ENCODE results near the gene PARN.
"Not testable (repeated sequence)": the region's sequence is repeated elsewhere in the genome, so short reads cannot be mapped to it uniquely, and the experiment has no call there.

The PARN gene

DNA sequence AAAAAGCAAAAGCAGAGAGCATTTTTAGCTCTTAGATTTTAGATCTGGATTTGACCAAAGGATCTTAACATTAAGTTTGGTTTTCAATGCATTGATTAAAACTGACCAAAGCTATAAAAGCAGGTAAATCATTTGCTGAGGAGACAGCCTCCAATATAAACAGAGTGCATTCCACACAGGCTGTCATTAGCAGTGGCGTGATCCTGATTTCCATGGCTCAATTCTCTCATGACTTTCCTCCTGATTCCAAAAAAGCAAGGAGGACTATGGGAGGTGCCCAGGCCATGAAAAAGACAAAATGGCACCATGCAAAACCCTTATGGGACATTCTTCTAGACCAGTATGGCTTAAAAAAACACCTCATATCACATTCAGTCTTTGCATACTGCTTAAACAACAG lies 53.5 kb downstream of the PARN start:
- H3K27ac ChIP-seq, result no peak overlapping the region
- no peak overlapping the region for H3K4me3 ChIP-seq (ENCODE audit: low read depth, low read length)
- H3K4me1 ChIP-seq, result no peaks in the 10 kb centered on the region
- TF ChIP-seq, protein P1, sequence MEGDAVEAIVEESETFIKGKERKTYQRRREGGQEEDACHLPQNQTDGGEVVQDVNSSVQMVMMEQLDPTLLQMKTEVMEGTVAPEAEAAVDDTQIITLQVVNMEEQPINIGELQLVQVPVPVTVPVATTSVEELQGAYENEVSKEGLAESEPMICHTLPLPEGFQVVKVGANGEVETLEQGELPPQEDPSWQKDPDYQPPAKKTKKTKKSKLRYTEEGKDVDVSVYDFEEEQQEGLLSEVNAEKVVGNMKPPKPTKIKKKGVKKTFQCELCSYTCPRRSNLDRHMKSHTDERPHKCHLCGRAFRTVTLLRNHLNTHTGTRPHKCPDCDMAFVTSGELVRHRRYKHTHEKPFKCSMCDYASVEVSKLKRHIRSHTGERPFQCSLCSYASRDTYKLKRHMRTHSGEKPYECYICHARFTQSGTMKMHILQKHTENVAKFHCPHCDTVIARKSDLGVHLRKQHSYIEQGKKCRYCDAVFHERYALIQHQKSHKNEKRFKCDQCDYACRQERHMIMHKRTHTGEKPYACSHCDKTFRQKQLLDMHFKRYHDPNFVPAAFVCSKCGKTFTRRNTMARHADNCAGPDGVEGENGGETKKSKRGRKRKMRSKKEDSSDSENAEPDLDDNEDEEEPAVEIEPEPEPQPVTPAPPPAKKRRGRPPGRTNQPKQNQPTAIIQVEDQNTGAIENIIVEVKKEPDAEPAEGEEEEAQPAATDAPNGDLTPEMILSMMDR (IDR thresholded peaks at IDR 0.05), result no peak
- H3K36me3 ChIP-seq (ENCODE audit: control insufficient read depth, insufficient read depth, low read length), result no peaks in the 10 kb centered on the region
- no peaks in the 10 kb centered on the region for H3K27me3 ChIP-seq (ENCODE audit: control insufficient read depth, insufficient read depth, low read length)
- H3K9me3 ChIP-seq (ENCODE audit: control insufficient read depth, low read length), result no peaks in the 10 kb centered on the region
- no peak overlapping the region for H3K9ac ChIP-seq
- H3K4me2 ChIP-seq (ENCODE audit: low read length), result no peak overlapping the region
- H2AFZ ChIP-seq, result no peak overlapping the region
- no peaks in the 10 kb centered on the region for H3K79me2 ChIP-seq

DNA sequence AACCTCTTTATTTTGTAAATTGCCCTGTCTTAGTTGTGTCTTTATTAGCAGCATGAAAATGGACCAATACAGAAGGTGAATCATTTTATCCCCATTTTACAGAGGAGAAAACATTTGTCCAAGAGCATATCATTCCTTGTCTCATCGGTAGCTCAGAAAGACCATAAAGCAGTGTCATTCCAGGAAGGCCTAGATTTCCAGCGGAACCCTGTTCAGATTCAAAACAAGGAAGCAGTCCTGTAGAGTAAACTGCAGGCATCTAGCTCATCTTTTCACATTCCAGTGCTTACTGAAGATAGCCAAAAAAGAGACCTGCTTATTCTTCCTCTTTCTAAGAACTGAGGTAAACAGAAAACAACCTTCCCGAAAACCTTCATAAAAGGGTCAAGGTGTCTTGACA lies 54.0 kb downstream of the PARN start:
- H3K27ac ChIP-seq, result no peak overlapping the region
- TF ChIP-seq, protein P1 (IDR thresholded peaks at IDR 0.05), result no peak
- H3K36me3 ChIP-seq (ENCODE audit: control insufficient read depth, insufficient read depth, low read length), result no peaks in the 10 kb centered on the region

DNA sequence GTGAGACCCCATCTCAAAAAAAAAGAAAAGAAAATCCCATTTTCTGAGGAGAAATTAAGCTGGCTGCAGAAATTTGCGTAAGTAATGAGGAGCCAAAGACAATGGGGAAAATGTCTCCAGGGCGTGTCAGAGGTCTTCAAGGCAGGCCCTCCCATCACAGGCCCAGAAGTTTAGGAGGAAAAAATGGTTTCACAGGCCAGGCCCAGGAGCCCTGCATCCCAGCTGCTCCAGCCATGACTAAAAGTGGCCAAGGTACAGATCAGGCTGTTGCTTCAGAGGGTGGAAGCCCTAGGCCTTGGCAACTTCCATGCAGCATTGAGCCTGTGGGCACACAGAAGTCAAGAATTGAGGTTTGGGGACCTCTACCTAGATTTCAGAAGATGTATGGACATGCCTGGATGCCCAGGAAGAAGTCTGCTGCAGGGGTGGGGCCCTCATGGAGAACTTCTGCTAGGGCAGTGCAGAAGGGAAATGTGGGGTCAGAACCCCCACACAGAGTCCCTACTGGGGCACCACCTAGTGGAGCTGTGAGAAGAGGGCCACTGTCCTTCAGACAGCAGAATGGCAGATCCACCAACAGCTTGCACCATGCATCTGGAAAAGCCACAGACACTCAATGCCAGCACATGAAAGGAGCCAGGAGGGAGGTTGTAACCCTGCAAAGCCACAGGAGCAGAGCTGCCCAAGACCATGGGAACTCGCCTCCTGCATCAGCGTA lies 55.2 kb downstream of the PARN start:
- not testable (repeated sequence) for H3K36me3 ChIP-seq (ENCODE audit: control insufficient read depth, insufficient read depth, low read length); H3K79me2 ChIP-seq; H3K9ac ChIP-seq; H3K27me3 ChIP-seq (ENCODE audit: control insufficient read depth, insufficient read depth, low read length); H2AFZ ChIP-seq; H3K4me3 ChIP-seq (ENCODE audit: low read depth, low read length); H3K27ac ChIP-seq; H3K4me2 ChIP-seq (ENCODE audit: low read length); H3K4me1 ChIP-seq; H3K9me3 ChIP-seq (ENCODE audit: control insufficient read depth, low read length)

More for the DNA sequence above, 54.0 kb downstream of the PARN start:
- Histone ChIP-seq H3K9me3 (ENCODE audit: control insufficient read depth, low read length) (no peaks in the 10 kb centered on the region), H3K9ac (no peak overlapping the region), H2AFZ (no peak overlapping the region), H3K4me2 (ENCODE audit: low read length) (no peak overlapping the region), H3K27me3 (ENCODE audit: control insufficient read depth, insufficient read depth, low read length) (no peaks in the 10 kb centered on the region), H3K79me2 (no peaks in the 10 kb centered on the region), H3K4me1 (no peaks in the 10 kb centered on the region), H3K4me3 (ENCODE audit: low read depth, low read length) (no peak overlapping the region)

DNA sequence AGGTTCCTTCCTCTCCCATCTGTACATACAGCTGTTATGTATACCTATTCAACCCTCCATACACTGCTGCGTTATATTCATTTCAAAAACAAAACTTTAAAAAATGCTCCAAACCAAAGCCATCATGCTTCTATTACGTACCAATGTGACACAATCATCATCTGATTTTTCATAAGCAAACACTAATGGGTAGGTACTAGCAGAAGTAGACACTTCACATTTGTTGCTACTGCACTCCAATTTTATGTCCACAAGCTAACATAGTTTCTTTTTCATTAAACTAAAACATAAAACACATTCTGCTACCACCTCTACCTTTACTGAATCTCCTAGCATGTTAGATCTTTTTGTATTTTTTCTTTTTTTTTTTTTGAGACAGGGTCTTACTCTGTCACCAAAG lies 57.5 kb downstream of the PARN start:
- no peak overlapping the region for H3K9ac ChIP-seq
- no peak overlapping the region for H3K27ac ChIP-seq
- H3K4me3 ChIP-seq (ENCODE audit: low read depth, low read length), result no peak overlapping the region
- no peak overlapping the region for H3K4me2 ChIP-seq (ENCODE audit: low read length)
- no peak overlapping the region for H2AFZ ChIP-seq
- TF ChIP-seq, protein P1 (IDR thresholded peaks at IDR 0.05), result no peak
- no peaks in the 10 kb centered on the region for H3K9me3 ChIP-seq (ENCODE audit: control insufficient read depth, low read length)
- peaks cover 3% of the 10 kb centered on the region for H3K4me1 ChIP-seq
- H3K36me3 ChIP-seq (ENCODE audit: control insufficient read depth, insufficient read depth, low read length), result no peaks in the 10 kb centered on the region
- H3K27me3 ChIP-seq (ENCODE audit: control insufficient read depth, insufficient read depth, low read length), result no peaks in the 10 kb centered on the region
- no peaks in the 10 kb centered on the region for H3K79me2 ChIP-seq

DNA sequence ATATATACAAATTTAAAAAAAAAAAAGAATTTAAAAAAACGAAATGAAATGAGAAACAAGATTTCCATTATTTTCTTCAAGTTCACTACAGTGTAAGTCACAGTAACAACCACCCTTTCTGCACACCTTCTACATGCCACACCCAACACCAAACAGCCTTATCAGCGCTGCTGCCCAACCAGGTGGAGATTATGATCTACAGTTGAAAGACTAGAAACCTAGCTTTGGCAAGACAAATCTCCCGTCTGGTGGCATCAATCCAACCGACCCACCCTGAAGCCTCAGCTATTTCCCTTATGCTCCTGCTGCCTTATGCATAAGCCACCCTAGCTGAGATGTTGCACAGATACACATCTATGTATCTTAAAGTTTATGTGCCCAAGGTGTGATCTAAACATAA lies 60.8 kb downstream of the PARN start:
- Histone ChIP-seq H3K9me3 (ENCODE audit: control insufficient read depth, low read length) (no peaks in the 10 kb centered on the region), H3K79me2 (no peaks in the 10 kb centered on the region), H3K4me3 (ENCODE audit: low read depth, low read length) (no peak overlapping the region), H3K27ac (no peak overlapping the region), H3K9ac (no peak overlapping the region), H3K36me3 (ENCODE audit: control insufficient read depth, insufficient read depth, low read length) (no peaks in the 10 kb centered on the region), H2AFZ (no peak overlapping the region), H3K4me1 (peaks cover 17% of the 10 kb centered on the region), H3K27me3 (ENCODE audit: control insufficient read depth, insufficient read depth, low read length) (no peaks in the 10 kb centered on the region), H3K4me2 (ENCODE audit: low read length) (no peak overlapping the region)
- TF ChIP-seq, protein P1 (IDR thresholded peaks at IDR 0.05), result no peak

Data from parathyroid adenoma (tissue), 2 donors.